ENCODE measurements around the gene ICAM2.
A peak's percentile ranks its signal among the peaks of the same experiment; 100 is the strongest.
"Not testable (repeated sequence)": the region's sequence is repeated elsewhere in the genome, so short reads cannot be mapped to it uniquely, and the experiment has no call there.

The ICAM2 gene

DNA sequence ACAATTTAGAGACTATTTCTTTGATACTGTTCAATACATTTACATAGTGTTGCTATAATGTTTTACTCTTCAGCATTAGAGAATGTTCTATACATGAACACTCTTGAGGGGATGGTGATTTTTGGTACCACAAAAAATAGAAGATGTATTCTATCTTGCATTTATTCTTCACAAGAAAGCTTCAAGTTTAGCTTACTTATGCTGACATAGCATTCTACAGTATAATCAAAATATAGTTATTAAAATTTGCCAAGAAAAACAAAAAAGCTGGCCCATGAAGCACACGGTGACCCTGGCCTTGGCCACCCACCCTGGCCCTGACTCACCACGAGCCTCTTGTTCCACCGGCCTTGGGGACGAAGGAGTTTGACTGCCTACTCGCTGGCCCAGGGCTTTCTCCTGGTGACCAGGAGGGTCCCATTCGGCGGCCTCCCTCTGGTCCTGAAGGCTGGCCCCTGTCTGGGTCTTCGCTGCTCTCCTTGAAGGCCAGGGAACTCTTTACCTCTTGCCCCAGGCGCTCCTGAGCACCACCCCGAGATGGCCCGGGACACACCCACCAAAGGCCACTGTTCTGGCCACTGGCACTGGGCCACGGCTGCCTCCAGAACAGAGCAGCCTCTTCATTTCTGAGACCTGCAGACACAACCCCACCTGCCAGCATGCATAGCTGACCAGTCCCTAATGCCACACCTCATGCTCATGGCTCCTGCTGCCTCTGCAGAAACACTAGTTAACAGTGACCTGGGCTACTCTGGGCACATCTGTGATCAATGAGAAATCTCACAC lies 22.5 kb upstream of the ICAM2 start:
- no peak for DNase-seq (ENCODE audit: low spot score)

DNA sequence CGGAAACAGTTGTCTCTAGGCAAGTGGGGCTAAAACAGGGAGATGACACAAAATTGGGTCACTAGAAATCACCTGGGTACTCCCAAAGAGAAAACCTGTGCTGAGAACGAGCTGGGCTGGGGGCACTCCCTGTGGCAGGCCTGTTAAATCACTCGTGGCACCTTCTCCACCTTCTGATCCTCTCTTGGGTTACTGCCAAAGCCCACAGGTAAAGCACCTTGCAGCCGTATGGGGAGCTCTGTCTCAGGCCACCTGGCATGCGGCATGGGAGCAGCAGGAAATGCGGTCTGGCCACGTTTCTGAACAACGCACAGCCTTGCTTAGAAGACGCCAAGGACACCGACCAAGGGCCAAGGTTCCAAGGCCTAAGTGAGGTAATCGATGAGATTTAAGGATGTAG lies 21.5 kb upstream of the ICAM2 start:
- DNase-seq (ENCODE audit: low spot score) = no peak

DNA sequence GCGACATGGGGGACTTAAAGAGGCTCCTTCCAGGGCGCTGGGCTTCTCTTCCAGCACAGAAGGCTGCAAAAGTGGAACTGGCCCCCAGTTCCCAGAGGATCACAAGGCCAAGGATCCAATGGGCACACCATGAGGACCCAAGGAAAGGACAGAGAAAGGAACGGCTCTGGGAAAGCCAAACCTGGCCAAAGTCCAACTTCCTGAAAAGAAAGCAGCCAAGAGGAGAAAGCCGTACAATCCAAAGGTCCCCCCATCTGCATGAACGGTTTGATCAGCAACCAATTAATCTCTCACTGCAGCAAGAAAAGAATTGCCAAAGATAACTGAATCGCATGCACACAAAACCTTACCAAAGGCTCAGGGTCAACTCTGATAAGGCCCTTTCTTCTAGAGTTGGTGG lies 19.8 kb upstream of the ICAM2 start:
- no peak for DNase-seq (ENCODE audit: low spot score)

DNA sequence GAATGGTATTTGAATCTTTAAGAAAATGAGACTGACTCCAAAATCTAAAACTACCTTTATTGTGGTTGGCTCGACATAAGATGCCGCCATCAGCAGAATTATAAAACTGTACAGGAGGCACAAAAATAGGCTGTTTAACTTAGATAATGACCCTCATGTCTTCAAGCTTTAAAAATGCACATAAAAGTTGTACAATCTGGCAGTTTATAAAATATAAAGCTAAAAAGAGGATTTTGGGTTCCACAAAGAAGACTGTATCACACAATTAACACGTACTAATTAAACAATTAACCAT lies 18.6 kb upstream of the ICAM2 start:
- DNase-seq (ENCODE audit: low spot score) = no peak

DNA sequence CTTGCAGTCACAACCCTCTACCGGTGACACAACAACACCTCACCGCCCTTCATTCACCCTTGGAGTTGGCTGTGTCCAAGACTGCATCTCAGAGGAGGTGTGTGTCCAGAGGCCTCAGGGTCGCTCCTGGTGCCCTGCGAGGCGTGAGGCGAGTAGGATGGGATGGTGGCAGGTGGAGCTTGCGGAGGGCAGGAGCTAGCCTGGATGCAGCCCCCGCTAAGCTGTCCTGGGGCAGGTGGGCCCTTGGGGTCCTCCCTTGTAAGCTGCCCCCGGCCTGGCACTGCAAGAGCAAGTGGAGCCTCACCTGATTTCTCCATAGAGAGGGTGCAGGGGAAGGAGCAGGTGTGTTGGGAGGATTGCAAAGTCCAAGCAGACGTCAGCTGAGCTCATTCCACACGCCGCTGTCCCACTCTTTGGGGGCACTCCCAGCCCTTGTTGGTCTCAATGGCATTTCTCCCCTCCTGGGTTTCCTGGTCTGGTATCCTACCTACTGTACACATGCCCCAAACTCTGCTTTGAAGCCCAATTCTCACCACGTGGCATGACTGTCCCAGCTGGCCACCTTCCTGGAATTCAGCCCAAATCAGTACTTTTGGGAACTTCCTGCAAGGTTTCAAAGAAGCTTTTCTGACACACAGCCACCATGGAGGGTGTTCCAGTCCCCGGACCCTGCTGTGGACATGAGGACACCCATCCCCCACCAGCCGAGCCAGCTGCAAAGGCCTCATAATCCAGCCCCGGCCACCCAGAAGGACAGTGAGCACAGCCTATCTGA lies 18.1 kb upstream of the ICAM2 start:
- DNase-seq (ENCODE audit: low spot score) = no peak

DNA sequence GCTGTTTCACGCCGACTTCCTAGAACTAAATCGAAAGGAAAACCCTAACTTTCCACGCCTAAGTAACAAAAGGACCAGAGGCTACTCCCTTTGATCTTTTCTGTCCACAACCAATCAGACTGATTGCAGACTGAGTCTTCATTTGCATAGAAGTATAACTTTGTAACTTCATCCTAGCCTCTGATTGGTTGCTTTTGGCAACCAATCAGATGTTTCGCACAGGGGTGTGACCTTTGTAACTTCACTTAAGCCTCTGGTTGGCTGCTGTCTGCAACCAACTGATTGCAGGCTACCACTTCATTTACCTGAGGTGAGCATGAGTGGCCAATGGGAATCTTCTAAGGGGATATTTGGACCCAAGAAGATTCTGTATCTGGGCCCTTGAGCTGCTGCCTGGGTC lies 17.4 kb upstream of the ICAM2 start:
- no peak for DNase-seq (ENCODE audit: low spot score)

DNA sequence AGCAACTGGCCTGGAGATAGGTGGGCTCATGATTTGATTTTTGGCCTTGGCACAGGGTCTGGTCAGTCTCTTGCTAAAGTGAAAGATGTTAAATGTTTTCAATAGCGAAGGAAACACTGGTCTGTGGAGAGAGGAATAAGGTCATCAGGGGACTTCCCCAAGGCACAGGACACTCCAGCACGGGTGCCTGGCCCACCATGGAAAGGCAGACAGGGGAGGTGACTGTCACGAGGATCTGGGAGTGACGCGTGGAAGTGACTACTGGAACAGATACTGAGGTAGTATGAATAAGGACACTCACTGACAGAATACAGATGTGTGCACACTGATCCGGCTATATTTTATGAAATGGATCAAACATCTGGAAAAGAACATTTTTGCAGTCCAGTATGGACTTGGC lies 16.7 kb upstream of the ICAM2 start:
- no peak for DNase-seq (ENCODE audit: low spot score)

DNA sequence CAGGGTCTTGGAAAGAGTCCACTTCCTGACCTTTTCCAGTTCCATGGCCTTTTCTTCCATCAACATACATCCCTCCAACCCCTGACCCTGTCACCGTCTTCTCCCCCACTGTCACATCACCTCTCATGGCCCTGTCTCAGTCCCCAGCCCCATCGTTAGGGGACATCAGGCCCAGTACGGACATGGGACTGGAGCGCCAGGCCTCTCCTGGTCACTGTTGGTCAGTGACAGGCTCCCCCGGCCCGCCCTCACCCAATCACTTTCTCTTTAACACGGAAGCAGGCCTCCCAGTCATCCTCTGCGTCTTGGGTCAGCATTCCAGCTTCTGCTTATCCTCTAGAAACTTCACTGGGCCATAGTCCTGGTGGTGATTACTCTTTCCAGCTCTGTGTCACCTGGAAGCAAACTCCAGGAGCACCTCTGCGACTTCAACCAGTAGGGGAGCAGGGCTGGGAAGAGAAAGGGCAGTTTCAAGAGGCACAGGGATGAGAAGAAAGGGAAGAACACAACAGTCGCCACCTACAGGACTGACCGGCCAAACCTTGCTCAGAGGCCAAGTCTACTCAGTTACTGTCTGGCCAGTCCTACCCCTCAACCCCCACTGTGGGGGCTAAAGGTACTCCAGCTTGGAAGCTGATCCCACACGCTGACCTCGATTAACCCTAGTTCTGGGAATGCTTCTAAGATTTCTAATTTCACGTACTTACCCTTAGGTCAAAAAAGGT lies 15.9 kb upstream of the ICAM2 start:
- DNase-seq (ENCODE audit: low spot score) = no peak

DNA sequence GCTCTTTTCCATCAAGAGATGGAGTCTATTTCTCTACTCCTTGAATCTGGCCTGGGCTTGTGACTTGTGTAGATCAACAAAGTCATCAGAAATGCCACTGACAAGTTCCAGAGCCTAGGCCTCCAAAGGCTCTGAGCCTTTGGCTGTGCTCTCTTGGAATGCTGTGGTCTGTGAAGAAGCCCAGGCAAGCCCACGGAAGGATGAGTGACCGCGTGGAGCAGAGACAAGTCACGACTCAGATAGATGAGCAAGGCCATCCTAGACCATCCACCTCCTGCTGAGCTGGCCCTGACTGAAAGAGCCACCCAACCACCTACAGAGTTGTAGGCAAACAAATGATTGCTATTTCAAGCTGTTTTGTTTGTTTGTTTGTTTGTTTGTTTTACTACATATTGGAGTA lies 11.6 kb upstream of the ICAM2 start:
- peak; percentile 18 for DNase-seq (ENCODE audit: low spot score)

DNA sequence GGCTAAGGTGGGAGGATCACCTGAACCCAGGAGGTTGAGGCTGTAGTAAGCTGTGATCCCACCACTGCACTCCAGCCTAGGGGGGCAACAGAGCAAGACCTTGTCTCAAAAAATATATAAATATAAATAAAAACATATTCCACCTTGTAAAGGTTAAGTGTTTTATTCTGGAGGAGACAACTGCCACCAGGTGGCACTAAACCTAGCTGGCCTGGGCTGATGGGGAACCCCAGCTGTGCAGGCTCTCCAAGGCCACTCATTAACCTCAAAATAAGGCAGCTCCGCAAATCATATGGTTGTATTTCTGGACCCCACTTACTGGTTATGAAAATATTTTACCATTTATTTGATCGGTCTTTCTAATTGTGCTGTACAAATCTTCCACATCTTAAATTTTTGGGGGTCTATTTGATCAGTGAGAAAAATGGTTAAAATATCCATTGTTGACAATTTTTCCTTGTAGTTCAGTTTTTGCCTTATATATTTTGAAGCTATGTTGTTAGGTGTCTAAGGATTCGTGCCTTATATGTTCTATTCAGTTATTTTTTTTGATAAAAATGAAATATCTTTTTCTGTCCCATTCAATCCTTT lies 8.5 kb upstream of the ICAM2 start:
- DNase-seq (ENCODE audit: low spot score) = peak; percentile 51

DNA sequence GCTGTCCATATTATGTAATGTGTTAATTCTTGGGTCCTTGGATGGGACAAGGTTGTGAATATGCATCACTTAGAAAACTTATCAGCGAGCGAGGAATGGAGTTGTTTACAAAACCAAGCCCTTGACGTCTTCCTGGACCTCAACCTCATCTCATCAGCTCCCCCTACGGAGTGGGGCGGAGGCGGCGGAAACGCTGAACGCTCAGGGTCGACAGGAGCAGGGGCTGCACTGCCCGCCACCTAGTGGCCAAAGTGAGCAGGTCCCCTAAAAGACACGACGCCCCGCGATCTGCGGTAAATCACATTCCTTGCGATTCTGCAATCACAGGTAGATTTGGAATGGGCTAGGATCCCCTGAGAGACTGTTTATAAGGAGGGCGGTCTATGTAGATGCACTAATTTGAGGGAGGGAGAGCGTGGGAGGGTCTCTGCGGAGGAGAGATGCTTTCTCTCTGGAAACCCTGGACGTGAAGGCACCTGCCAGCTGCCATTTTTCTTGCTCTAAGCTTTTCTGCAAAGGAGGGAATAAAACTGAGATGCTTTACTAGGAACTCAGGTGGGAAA lies 5.4 kb upstream of the ICAM2 start:
- peak; percentile 78 for DNase-seq (ENCODE audit: low spot score)

DNA sequence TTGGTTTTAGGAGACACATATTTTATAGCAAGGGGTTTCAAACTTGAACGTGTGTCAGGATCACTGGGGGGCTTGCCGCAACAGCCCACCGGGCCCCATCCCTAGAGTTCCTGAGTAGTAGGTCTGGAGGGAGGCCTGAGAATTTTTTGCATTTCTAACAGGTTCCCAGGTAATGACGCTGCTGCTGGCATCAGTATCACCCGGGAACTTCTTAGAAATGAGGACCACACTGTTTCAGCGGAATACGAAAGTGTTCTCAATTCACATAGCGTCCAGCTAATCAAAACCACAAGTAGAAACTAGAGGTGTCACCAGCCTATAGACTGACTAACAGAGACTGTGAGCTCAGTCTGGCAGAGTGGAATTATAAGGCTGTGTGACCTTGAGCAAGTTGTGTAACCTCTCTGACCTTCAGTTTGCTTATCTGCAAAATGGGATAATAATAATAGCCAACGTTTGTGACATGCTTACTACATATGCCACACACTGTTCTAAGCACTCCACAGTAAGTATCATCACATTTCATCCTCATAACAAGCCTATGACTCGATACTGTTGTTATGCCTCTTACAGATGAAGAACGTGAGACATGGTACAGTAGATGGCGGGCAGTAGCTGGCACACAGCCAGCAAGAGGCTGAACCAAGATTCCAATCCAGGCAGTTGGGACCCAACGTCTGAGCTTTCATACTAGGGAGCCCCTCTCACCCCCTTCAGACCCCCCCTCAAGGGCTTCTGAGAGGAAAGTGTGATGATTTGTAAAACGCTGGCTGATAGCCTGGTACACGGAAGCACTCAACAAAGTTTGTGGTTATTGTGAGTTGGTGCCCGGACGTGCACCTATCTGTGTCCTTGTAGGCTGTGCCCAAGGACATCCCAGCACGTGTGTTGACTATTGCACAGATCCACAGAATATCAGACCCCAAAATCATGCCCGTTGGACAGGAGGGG lies 4.6 kb upstream of the ICAM2 start:
- no peak for DNase-seq (ENCODE audit: low spot score)

DNA sequence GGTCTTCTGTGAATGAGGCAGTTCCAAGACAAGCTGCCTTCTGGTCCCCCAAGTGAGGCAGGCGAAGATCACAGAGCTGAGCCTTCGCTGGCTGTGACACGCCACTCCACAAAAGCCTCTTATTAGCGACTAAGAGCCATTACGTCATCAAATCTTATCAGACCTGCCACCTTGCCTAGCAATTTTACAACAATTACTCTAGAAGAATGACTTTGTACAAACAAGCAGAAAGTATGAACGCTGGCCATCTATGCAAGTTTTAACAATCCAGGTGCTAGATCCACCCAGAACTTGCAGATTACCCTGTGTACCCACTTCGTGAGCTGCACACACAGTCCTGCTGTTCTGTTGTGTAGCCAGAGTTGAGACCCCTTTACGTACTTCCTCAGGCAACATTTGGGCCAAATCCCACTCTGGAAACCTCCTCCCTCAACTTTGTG lies 3.8 kb upstream of the ICAM2 start:
- no peak for DNase-seq (ENCODE audit: low spot score)

DNA sequence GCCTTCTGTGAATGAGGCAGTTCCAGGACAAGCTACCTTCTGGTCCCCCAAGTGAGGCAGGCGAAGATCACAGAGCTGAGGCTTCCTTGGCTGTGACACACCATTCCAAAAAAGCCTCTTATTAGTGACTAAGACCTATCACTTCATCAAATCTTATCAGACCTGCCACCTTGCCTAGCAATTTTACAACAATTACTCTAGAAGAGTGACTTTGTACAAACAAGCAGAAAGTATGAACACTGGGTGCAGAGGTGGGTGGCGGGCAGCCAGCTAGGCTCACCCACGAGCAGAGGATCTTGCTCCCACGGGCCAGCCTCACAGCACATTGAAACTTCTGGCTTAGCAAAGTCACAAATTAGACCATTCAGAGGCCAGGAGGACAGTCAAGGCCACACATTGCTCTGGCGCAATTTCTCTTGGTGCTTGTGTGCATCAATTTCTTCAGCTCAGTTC lies 2.2 kb upstream of the ICAM2 start:
- DNase-seq (ENCODE audit: low spot score) = no peak

DNA sequence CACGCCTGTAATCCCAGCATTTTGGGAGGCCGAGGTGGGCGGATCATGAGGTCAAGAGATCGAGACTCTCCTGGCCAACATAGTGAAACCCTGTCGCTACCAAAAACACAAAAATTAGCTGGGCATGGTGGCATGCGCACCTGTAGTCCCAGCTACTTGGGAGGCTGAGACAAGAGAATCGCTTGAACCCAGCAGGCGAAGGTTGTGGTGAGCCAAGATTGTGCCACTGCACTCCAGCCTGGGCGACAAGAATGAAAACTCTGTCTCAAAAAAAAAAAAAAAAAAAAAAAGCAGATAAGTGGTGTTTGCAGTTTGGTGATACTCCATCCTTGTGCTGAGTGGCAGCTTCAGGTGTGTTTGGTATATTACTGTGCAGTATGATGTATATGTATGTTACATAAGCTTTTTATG lies 877 bp downstream of the ICAM2 start:
- not testable (repeated sequence) for DNase-seq (ENCODE audit: low spot score)

DNA sequence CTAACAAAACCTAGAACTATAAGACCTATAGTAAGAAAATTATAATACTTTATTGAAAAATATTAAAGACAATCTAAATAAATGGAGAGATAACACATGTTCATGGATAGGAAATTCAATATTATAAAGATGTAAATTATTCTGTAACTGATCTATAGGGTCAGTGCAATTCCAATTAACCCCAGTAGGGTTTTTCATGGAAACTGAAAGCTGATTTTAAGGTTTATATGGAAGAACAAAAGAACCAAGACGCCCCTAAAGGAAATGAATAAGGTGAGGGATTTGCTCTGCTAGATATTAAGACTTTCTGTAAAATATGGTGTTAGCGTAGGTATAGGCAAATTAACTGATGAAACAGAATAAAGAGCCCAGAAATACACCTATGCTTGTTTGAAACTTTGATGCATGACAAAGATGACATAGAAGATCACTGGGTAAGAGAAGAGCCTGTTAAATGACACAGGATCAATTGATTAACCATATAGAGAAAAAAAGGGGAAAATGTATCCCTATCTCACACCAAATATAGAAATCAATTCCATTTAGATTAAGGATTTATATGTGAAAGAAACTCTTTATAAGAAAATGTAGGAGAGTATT lies 3.0 kb downstream of the ICAM2 start:
- DNase-seq (ENCODE audit: low spot score) = no peak

DNA sequence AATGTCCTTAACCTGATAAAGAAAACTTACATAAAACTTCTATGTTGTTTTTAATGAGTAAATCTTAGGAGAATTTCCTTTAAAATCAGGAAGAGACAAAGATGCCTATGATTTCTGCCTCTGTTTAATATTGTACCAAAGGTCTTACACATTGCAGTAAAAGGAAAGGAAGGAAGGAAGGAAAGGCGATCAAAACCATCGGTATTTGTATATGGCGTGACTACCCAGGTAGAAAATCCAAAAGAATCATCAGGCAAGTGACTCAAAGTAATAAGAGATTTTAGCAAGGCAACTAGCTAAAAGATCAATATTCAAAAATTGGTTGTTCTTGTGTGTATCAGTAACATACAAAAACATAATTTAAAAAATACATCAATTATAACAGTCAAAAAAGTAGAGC lies 3.5 kb downstream of the ICAM2 start:
- no peak for DNase-seq (ENCODE audit: low spot score)

DNA sequence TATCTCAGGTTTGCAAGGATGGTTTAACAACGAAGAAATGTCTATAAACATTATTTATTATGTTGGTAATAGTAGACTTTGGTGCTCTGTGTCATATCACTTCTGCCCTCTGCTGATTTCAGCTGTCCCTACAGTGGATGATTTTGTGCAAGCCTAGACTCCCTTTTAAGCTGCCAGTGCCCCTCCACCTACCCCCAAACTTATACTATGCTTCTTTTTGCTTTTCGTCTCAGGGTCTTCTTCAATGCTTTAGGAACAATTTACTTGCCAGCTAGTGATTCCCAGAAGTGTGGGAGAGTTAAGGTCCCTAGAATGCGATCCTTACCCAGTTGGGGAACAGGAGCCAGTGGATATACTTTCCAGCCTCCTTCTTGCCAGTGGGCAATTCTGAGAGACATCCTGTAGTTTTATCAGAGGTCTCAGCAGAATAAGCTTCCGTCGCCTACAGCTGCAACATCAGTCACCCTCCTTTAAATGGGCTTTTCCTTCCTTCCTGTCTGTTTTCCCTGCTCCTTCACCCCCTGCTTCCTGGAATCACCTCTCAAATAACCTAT lies 4.1 kb downstream of the ICAM2 start:
- no peak for DNase-seq (ENCODE audit: low spot score)

DNA sequence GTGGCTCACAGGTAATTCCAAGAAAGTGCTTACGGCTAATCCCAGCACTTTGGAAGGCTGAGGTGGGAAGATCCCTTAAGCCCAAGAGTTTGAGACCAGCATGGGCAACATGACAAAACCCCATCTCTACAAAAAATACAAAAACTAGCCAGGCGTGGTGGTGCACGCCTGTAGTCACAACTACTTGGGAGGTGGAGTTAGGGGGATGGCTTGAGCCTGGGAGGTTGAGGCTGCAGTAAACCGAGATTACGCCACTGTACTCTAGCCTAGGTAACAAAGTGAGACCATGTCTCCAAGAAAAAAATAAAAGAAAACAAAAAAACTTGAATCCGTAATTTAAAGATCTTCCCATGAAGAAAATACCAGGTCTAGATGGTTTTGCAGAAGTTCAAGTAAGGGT lies 5.0 kb downstream of the ICAM2 start:
- no peak for DNase-seq (ENCODE audit: low spot score)

All from SW480 (cell line).